D341Med (cell line): Measurements from ENCODE around the gene MUTYH.
"Not testable (repeated sequence)": the region's sequence is repeated elsewhere in the genome, so short reads cannot be mapped to it uniquely, and the experiment has no call there.

Experiments used
- DNase-seq: peaks from one replicate; pipeline ENCODE4 v3.0.0; 2012; ENCODE audit warnings: low spot score

Gene MUTYH

DNA sequence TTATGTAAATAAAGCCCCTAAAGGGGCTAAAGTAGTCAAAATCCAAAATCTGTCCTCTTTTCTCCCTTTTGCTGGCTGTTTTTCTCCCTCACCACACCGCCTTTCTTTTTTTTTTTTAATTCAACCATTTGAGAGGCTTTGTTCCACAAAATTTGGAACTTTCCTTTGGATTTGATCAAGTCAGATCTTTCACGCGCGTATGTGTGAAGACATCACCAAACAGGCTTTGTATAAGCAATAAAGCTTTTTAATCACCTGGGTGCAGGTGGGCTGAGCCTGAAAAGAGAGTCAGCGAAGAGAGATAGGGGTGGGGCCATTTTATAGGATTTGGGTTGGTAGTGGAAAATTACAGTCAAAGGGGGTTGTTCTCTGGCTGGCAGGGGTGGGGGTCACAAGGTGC, 18.8 kb downstream of the MUTYH start:
- DNase-seq = no peak

DNA sequence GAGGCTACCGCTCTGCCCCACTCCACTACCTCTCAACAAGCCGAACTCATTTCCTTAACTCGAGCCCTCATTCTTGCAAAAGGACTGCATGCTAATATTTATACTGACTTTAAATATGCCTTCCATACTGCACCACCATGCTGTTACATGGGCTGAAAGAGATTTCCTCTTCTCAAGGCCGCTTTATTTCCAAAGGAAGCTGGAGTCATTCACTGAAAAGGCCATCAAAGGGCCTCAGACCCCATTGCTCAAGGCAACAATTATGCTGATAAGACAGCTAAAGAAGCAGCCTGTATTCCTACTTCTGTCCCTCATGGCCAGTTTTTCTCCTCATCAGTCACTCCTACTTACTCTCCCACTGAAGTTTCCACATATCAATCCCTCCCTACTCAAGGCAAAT, 20.5 kb downstream of the MUTYH start:
- no peak for DNase-seq

DNA sequence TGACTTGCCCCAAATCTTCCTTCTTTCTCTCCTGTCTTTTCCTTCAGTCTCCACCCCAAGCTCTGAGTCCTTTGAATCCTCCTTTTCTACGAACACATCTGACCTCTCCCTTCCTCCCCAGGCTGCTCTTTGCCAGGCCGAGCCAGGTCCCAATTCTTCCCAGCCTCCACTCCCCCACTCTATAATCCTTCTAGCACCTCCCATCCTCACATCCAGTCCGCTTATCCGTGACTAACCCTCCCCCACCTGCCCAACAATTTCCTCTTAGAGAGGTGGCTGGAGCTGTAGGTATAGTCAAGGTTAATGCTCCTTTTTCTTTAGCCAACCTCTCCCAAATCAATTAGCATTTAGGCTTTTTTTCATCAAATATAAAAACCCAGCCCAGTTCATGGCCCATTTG, 23.1 kb downstream of the MUTYH start:
- no peak for DNase-seq

DNA sequence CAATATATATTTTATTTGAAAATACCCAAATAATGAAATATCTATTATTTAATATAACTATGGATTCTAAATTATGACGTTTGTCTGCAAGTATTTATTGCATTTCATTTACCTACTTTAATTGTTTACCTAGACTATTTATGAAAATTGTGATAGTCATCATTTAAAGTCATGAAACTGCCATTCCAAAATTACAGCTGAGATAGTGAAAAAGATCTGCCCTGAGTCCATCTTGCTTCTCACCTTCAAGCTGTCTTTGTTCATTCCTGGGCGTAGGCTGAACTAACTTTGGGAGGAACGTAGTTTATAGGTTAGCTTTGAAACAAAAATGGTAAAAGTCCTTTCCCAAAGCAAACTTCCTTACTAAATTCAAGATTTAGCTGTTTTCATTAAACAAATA, 26.0 kb downstream of the MUTYH start:
- no peak for DNase-seq

DNA sequence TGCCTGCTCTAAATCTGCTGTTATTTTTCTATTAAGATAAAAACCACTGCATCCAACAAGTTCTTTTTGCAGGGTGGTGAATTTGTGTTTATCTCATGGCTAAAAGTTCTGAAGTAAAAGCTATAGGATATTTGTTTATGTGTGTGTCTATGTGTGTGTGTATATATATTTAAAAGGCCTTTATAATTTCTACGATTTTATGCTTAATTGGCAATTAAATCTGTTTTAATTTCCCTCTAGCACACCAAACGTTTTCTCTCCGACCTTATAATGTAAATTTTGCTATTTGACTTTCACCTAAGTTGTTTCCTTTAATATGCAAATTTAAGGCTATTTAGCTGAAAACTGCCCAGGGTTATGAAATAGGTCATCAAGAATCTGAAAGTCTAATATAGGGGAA, 33.3 kb downstream of the MUTYH start:
- no peak for DNase-seq

DNA sequence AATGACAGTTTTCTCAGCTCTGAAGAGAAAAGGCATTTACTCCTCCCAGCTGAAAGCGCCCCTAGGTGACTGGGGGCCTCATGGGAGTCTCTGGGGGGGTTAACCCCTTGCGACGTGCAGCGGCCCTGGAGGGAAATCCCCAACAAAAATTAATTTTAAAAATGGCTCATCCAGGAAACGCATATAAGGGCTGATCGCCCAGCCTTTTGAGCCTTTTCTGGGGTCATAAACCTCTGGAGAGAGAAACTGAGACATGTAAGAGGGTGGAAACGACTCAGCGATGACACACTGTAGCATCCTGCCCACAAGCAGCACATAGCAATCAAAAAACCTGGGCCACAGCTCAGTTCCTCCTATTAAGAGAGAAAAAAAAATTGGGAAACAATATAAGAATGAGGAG, 33.9 kb downstream of the MUTYH start:
- no peak for DNase-seq

DNA sequence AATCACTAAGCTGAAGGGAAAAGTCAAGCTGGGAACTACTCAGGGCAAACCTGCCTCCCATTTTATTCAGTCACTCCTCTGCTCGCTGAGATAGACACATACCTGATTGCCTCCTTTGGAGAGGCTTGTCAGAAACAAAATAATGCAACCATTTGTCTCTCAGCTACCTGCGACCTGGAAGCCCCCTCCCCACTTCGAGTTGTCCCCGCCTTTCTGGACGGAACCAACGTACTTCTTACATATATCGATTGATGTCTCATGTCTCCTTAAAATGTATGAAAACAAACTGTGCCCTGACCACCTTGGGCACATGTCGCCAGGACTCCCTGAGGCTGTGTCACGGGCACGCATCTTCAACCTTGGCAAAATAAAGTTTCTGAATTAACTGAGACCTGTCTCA, 35.0 kb downstream of the MUTYH start:
- no peak for DNase-seq

DNA sequence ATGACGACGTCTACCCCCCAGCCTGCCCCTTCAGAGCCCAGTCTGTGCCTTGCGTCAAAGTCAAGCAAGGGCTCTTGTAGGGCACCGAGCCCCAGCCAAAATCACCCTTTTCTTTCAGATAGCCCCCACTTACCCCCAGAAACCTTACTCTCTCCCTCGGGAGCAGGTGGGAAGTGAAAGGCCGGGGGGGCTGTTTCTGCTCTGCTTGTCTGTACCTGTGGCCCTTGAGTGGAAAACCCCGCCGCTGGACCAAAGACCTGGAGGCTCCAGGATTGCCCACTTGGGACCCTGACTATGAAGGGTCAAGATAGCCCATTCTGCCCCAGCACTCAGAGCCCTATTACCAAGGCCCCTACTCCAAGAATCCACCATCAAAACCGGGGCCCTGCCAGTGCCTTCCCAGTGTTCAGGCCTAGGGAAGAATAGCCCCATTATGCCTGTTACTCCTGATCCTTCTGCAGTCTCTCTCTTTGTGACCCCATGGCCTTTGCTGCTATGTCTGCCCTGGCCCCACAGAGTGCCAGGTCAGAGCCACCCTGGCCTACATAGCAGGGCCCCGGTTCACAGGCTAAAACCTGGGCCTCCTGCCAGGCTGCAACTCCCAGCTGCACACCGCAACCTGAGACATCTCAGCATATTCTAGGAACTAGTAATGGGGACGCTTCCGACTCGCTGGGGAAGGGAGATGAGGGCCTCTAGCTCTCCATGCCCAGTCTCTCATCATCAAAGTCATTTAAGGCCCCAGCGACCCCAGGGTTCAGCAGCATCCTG, 35.7 kb downstream of the MUTYH start:
- no peak for DNase-seq

DNA sequence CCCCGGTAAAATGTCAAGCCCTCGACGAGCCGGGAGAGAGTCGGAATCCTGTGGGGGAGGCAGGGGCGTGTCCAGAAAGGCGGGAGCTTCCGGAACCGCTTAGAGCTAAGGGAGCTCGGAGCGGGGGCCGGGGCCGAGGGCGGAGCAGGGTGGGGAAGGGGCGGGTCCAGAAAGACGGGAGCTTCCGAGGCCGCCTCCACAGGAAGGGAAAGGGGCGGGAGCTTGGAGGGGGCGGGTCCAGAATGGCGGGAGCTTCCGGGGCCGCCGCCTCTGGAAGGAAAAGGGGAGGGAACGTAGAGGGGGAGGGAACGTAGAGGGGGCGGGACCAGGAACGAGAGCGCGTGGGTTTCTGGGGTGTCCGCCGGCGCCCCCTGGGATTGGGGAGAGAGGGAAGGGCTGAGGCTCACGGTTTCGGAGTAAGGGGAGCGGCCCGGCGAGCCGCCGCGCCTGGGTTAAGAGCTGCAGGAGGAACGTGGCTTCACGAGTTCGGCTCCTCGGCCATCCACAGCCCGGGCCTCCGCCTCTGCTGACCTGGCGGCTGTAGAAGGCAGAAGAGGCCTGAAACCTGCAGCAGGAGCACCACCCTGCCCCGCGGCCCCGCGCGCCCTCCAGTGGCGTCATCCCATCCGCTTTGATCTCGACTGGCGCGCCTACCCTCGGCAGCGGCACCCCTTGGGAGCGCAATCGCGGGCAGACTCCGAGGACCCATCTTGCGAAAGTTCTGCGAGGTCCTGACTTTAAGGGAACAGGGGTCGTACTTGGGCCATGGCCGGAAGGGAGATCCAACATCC, 36.5 kb downstream of the MUTYH start:
- DNase-seq = peak; percentile 97

DNA sequence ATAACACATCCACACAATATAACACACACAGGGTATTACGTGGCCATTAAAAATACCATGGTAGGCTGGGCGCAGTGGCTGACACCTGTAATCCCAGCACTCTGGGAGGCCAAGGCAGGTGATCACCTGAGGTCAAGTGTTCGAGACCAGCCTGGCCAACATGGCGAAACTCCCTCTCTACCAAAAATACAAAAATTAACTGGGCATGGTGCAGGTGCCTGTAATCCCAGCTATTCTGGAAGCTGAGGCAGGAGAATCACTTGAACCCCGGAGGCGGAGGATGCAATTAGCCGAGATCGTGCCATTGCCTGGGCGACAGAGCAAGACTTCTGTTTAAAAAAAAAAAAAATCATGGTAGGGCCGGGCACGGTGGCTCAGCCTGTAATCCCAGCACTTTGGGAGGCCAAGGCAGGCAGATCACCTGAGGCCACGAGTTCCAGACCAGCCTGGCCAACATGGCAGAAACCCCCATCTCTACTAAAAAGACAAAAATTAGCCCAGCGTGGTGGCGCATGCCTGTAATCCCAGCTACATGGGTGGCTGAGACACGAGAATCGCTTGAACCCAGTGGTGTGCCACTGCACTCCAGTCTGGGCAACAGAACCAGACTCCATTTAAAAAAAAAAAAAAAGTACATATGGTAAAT, 37.6 kb downstream of the MUTYH start:
- DNase-seq = no peak

DNA sequence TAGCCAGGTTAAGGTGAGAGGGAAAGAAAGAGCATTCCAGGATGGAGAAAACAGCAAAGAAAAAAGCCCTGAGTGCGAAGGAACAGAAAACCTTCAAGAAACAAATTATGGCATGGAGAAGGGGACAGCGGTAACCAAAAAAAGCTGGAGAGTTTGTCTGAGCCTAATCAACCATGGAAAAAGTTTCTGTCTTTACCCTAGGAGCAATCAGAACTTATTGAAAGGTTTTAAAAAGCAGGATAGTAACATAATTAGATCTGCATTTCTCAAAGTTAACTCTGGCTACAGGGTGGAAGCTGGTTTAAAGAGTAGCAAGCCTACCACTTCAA, 39.6 kb downstream of the MUTYH start:
- no peak for DNase-seq

DNA sequence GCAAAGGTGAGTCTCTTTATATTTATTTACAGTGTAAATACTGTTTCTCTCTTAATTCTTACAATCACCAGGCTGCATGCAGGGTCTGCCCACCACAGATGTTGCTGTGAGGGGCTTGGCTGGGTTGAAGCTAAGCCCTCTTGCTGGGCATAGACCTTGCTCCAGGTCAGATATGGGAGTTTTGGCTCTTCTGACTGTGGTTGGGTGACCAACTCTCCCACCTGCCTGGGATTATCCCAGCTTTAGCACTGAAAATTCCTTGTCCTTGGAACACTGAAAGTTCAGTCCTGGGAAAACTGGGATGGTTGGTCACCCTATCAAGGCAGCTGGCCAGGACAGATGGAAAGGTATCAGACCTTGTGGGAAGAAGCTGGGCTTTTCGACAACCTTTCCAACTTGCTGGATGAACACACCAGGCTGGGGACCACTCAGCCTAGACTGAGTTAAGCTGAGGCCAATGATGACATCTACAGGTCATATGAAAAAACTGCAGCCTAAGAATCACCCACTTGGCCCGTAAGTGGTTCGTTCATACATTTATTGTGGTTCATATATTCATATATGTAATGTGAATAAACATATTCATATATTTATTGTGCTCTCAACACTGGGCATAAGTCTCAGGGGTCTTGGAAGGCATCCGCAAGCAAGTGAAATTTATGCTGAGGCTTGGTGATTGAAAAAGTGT, 40.1 kb downstream of the MUTYH start:
- DNase-seq = peak; percentile 72

DNA sequence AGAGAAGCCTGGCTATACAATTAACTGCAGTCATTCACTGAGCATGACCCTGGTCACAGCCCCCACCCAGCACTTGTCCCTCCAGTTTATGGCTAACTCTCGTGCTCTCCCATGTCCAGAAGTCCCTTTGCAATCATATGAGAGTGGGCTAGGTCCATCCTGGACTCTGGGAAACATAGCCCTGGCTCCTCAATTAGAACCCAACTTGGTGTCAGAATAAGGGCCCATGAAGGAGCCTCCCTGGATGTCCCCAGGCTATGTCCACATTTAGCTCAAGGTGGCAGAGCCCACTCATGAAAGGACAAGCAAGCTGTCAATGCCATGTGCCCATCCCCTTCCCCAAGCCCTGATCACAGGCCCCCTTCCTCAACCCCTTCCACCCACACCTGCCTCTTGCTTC, 40.9 kb downstream of the MUTYH start:
- no peak for DNase-seq

DNA sequence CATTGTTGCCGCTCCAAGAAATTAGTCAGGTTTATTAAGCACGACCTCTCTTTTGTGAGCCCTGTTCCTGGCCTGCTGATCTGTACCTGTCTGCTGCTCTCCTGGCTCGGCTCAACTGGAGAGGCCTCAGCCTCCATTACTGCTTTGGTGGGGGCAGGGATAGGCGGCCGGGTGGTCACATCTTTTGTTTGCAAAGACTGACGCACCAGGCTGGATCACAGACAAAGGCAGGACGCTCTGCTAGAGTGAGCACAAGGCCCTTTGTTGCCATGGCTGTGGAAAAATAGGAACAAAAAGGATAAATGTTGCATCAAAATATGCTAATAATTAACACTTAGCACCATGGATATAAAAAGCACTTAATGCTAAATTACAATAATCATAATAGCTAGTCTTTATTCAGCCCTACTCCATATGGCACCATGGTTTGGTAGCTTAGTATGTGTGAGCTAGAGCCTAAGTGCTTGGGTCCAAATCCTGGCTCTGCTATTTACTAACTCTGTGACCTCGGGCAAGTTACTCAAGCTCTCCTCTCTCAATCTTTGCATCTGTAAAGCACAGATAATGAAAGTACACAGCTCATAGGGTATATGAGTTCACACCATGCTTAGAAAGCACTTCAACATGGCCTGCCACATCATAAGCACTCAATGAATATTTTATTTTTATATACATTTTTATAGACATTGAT, 42.4 kb downstream of the MUTYH start:
- no peak for DNase-seq

DNA sequence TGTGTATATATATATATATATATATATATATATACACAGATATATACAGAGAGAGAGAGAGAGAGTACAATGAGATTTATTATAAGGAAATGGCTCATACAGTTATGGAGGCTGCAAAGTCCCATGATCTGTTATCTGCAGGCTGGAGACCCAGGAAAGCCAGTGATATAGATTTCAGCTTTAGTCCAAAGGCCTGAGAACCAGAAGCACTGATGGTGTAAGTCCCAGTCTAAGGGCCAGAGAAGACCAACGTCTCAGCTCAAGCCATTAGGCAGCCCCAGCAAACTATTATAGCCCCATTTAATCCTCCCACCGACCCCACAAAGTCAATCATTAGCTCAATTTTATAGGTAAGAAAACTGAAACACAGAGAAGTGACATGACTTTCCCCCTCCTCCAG, 48.5 kb downstream of the MUTYH start:
- no peak for DNase-seq

DNA sequence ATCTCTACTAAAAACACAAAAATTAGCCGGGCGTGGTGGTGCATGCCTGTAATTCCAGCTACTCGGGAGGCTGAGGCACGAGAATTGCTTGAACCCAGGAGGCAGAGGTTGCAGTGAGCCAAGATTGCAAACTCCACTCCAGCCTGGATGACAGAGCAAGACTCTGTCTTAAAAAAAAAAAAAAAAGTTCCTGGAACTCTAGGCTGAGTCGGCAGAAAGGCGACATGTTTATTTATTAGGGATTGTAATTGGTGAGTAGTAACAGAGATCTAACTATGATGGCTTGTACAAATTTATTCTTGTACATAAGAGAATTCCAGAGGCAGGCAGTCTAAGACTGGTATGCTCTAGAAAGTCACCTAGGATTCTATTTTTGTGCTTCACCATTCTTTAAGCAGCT, 49.2 kb downstream of the MUTYH start:
- not testable (repeated sequence) for DNase-seq

DNA sequence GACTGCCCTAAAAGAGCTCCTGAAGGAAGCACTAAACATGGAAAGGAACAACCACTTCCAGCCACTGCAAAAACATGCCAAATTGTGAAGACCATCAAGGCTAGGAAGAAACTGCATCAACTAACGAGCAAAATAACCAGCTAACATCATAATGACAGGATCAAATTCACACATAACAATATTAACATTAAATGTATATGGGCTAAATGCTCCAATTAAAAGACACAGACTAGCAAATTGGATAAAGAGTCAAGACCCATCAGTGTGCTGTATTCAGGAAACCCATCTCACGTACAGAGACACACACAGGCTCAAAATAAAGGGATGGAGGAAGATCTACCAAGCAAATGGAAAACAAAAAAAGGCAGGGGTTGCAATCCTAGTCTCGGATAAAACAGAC, 53.7 kb downstream of the MUTYH start:
- not testable (repeated sequence) for DNase-seq

DNA sequence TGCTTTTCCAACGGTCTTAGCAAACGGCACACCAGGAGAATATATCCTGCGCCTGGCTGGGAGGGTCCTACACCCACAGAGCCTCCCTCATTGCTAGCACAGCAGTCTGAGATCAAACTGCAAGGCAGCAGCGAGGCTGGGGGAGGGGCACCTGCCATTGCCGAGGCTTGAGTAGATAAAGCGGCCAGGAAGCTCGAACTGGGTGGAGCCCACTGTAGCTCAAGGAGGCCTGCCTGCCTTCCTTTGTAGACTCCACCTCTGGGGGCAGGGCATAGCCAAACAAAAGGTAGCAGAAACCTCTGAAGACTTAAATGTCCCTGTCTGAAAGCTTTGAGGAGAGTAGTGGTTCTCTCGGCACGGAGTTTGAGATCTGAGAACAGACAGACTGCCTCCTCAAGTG, 55.4 kb downstream of the MUTYH start:
- not testable (repeated sequence) for DNase-seq

DNA sequence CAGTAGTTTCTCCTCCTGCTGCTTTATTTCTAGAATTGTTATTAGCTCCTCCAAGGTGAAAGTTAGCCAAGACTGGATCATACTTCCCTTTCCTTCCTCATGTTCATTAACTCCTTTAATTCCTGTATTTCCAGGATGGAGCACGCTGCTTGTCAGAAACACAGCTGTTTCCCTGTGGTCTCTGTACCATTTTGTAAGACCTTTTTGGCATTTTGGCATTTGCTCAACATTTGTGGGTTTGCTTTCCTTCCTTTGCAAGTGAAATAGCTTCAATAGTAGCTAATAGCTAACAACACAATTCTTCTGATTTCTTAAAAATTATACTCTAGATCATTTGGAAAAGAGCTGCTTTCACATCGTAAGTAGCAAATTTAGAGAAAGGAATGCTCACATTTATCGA, 57.9 kb downstream of the MUTYH start:
- DNase-seq = no peak
